ENCODE measurements around the gene NCAPG2. TPM values are rescaled to one million over a fixed set of nuclear protein-coding genes. Genes with fewer than 3 reads are reported as not detected.

Gene NCAPG2
- total and polyA plus RNA-seq, 2 of the 13 experiments (the other 11 are each of a cell fraction or from before 2014, with no cell fraction given) = 15.1 to 30.7 TPM

DNA sequence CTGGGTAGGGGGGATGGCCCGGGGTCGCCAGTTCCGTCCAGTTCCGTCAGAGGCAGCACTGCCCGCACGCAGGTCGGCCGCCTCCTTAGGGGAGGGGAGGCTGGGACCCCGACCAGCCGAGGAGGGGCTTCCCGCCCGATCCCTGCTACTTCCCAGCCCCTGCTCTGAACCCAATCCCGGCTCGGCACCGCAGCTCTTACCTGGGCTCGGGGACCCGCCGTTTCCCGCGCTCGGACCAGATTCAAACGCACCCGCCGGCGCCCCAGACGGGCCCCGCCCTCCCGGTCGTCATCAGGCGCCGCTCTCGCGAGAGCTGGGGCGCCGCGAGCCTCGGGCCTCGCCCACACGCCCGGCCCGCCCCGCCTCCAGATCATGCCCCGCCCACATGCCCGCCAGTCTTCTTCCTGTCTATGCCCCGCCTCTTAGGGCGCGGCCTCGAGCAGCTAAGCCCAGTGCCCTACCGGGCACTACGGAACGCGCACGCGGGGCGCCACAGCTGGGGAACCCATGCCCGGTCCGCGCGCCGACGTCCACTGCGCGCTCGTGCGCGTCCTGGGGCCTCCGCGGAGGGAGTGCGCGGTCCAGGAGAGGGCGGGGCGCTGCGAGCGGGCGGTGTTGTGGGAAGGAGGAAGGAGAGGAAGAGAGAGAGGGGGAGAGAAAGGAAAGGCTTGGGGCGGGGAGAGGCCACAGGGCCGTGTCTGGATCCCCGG, at the start of gene NCAPG2 (continued):
- TF ChIP-seq, protein P1, sequence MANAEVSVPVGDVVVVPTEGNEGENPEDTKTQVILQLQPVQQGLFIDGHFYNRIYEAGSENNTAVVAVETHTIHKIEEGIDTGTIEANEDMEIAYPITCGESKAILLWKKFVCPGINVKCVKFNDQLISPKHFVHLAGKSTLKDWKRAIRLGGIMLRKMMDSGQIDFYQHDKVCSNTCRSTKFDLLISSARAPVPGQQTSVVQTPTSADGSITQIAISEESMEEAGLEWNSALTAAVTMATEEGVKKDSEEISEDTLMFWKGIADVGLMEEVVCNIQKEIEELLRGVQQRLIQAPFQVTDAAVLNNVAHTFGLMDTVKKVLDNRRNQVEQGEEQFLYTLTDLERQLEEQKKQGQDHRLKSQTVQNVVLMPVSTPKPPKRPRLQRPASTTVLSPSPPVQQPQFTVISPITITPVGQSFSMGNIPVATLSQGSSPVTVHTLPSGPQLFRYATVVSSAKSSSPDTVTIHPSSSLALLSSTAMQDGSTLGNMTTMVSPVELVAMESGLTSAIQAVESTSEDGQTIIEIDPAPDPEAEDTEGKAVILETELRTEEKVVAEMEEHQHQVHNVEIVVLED (CRISPR knock-in tag; IDR thresholded peaks at IDR 0.05; ENCODE audit: borderline replicate concordance) = peak; percentile 93
- TF ChIP-seq, protein P2, sequence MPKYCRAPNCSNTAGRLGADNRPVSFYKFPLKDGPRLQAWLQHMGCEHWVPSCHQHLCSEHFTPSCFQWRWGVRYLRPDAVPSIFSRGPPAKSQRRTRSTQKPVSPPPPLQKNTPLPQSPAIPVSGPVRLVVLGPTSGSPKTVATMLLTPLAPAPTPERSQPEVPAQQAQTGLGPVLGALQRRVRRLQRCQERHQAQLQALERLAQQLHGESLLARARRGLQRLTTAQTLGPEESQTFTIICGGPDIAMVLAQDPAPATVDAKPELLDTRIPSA (CRISPR knock-in tag; IDR thresholded peaks at IDR 0.05; ENCODE audit: borderline replicate concordance) = no peak
- TF ChIP-seq, protein P3, sequence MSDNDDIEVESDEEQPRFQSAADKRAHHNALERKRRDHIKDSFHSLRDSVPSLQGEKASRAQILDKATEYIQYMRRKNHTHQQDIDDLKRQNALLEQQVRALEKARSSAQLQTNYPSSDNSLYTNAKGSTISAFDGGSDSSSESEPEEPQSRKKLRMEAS (IDR thresholded peaks at IDR 0.05) = peak; percentile 78
- TF ChIP-seq, protein P4, sequence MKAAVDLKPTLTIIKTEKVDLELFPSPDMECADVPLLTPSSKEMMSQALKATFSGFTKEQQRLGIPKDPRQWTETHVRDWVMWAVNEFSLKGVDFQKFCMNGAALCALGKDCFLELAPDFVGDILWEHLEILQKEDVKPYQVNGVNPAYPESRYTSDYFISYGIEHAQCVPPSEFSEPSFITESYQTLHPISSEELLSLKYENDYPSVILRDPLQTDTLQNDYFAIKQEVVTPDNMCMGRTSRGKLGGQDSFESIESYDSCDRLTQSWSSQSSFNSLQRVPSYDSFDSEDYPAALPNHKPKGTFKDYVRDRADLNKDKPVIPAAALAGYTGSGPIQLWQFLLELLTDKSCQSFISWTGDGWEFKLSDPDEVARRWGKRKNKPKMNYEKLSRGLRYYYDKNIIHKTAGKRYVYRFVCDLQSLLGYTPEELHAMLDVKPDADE (CRISPR knock-in tag; IDR thresholded peaks at IDR 0.05) = no peak
- TF ChIP-seq KDM4B (CRISPR knock-in tag; IDR thresholded peaks at IDR 0.05) (no peak), WIZ (CRISPR knock-in tag; IDR thresholded peaks at IDR 0.05) (0 out of 2 replicates have a peak, but pooled peaks have one; percentile 32), NCOR1 (IDR thresholded peaks at IDR 0.05; ENCODE audit: borderline replicate concordance, low read length) (peak; percentile 19; the same call in 1 of the 2 replicates), ZKSCAN8 (CRISPR knock-in tag; IDR thresholded peaks at IDR 0.05; ENCODE audit: borderline replicate concordance) (peak; percentile 73; the same call in 1 of the 2 replicates), ZNF225 (CRISPR knock-in tag; IDR thresholded peaks at IDR 0.05) (peak; percentile 65; the same call in 1 of the 2 replicates), SRSF4 (IDR thresholded peaks at IDR 0.05; ENCODE audit: low read depth, low read length, poor library complexity, severe bottlenecking) (no peak)
- TF ChIP-seq, protein P5, sequence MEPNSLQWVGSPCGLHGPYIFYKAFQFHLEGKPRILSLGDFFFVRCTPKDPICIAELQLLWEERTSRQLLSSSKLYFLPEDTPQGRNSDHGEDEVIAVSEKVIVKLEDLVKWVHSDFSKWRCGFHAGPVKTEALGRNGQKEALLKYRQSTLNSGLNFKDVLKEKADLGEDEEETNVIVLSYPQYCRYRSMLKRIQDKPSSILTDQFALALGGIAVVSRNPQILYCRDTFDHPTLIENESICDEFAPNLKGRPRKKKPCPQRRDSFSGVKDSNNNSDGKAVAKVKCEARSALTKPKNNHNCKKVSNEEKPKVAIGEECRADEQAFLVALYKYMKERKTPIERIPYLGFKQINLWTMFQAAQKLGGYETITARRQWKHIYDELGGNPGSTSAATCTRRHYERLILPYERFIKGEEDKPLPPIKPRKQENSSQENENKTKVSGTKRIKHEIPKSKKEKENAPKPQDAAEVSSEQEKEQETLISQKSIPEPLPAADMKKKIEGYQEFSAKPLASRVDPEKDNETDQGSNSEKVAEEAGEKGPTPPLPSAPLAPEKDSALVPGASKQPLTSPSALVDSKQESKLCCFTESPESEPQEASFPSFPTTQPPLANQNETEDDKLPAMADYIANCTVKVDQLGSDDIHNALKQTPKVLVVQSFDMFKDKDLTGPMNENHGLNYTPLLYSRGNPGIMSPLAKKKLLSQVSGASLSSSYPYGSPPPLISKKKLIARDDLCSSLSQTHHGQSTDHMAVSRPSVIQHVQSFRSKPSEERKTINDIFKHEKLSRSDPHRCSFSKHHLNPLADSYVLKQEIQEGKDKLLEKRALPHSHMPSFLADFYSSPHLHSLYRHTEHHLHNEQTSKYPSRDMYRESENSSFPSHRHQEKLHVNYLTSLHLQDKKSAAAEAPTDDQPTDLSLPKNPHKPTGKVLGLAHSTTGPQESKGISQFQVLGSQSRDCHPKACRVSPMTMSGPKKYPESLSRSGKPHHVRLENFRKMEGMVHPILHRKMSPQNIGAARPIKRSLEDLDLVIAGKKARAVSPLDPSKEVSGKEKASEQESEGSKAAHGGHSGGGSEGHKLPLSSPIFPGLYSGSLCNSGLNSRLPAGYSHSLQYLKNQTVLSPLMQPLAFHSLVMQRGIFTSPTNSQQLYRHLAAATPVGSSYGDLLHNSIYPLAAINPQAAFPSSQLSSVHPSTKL (CRISPR knock-in tag; IDR thresholded peaks at IDR 0.05) = peak; percentile 59
- TF ChIP-seq, protein P6, sequence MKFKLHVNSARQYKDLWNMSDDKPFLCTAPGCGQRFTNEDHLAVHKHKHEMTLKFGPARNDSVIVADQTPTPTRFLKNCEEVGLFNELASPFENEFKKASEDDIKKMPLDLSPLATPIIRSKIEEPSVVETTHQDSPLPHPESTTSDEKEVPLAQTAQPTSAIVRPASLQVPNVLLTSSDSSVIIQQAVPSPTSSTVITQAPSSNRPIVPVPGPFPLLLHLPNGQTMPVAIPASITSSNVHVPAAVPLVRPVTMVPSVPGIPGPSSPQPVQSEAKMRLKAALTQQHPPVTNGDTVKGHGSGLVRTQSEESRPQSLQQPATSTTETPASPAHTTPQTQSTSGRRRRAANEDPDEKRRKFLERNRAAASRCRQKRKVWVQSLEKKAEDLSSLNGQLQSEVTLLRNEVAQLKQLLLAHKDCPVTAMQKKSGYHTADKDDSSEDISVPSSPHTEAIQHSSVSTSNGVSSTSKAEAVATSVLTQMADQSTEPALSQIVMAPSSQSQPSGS (CRISPR knock-in tag; IDR thresholded peaks at IDR 0.05) = peak; percentile 64
- TF ChIP-seq, protein P7, sequence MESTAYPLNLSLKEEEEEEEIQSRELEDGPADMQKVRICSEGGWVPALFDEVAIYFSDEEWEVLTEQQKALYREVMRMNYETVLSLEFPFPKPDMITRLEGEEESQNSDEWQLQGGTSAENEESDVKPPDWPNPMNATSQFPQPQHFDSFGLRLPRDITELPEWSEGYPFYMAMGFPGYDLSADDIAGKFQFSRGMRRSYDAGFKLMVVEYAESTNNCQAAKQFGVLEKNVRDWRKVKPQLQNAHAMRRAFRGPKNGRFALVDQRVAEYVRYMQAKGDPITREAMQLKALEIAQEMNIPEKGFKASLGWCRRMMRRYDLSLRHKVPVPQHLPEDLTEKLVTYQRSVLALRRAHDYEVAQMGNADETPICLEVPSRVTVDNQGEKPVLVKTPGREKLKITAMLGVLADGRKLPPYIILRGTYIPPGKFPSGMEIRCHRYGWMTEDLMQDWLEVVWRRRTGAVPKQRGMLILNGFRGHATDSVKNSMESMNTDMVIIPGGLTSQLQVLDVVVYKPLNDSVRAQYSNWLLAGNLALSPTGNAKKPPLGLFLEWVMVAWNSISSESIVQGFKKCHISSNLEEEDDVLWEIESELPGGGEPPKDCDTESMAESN (CRISPR knock-in tag; conservative IDR thresholded peaks at IDR 0.05) = peak; percentile 87
- TF ChIP-seq, protein P8, sequence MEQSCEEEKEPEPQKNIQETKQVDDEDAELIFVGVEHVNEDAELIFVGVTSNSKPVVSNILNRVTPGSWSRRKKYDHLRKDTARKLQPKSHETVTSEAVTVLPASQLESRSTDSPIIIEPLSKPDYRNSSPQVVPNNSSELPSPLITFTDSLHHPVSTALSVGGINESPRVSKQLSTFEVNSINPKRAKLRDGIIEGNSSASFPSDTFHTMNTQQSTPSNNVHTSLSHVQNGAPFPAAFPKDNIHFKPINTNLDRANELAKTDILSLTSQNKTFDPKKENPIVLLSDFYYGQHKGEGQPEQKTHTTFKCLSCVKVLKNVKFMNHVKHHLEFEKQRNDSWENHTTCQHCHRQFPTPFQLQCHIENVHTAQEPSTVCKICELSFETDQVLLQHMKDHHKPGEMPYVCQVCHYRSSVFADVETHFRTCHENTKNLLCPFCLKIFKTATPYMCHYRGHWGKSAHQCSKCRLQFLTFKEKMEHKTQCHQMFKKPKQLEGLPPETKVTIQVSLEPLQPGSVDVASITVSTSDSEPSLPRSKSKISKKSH (CRISPR knock-in tag; IDR thresholded peaks at IDR 0.05; ENCODE audit: borderline replicate concordance) = no peak

Data from HepG2 (cell line).